PC-9 (cell line): ENCODE measurements around the gene MAPKAP1. TPM values are rescaled to one million over a fixed set of nuclear protein-coding genes. Genes with fewer than 3 reads are reported as not detected.

Experiments used
- BruUV-seq: library from RNA; stranded (reverse); fragments of 400-500 nt; replicated peaks from 2 replicates; lab custom pipeline; 2021; lab: Mats Ljungman, UMichigan
- CTCF ChIA-PET: fragments of 300-600 bp; sonication (Branson Sonifier 250); formaldehyde crosslinking; loops from one replicate; lab custom pipeline; 2022; ENCODE audit warnings: antibody characterized with exemption; lab: Charles Lee
- POLR2A ChIA-PET: fragments of 300-600 bp; sonication (Branson Sonifier 250); formaldehyde crosslinking; loops from one replicate; lab custom pipeline; 2022; ENCODE audit warnings: antibody characterized with exemption; ENCODE audit not compliant: unreplicated experiment; lab: Charles Lee
- DNase-seq, 2 experiments: peaks; one replicate each; pipeline versions ENCODE4 v3.0.0 to v3.0.0-alpha.2; 2015 to 2022; ENCODE audit warnings: mixed read lengths in 1 of 2
- H2AFZ ChIP-seq: fragments of 200-600 bp; sonication (generic); 2 replicates; pipeline ENCODE4 v1.8.1; 2017; ENCODE audit warnings: antibody characterized with exemption
- H3F3A ChIP-seq: fragments of 200-600 bp; sonication (generic); 2 replicates; pipeline ENCODE4 v1.8.1; 2017; ENCODE audit warnings: antibody characterized with exemption, mild to moderate bottlenecking, low read depth; ENCODE audit not compliant: insufficient read depth
- H3K27ac ChIP-seq: fragments of 200-600 bp; sonication (generic); 2 replicates; pipeline ENCODE4 v1.6.1; 2016; ENCODE audit warnings: mixed run types
- H3K27me3 ChIP-seq: fragments of 200-600 bp; sonication (generic); 2 replicates; pipeline ENCODE4 v1.6.1; 2016; ENCODE audit warnings: low read depth, mixed run types; ENCODE audit not compliant: insufficient read depth
- H3K36me3 ChIP-seq: fragments of 200-600 bp; sonication (generic); 2 replicates; pipeline ENCODE4 v1.6.1; 2016; ENCODE audit warnings: low read depth, mixed run types
- H3K4me1 ChIP-seq: fragments of 200-600 bp; sonication (generic); replicated peaks from 2 replicates; pipeline ENCODE4 v1.6.1; 2016; ENCODE audit warnings: mixed run types; ENCODE audit not compliant: insufficient read depth
- H3K4me2 ChIP-seq: fragments of 200-600 bp; sonication (generic); 2 replicates; pipeline ENCODE4 v1.6.1; 2017; ENCODE audit warnings: mixed run types
- H3K4me3 ChIP-seq: fragments of 200-600 bp; sonication (generic); 2 replicates; pipeline ENCODE4 v1.6.1; 2016; ENCODE audit warnings: mixed run types
- H3K79me2 ChIP-seq: fragments of 200-600 bp; sonication (generic); 2 replicates; pipeline ENCODE4 v1.6.1; 2017; ENCODE audit warnings: low read depth, mixed run types
- H3K9me2 ChIP-seq: fragments of 200-600 bp; sonication (generic); 2 replicates; pipeline ENCODE4 v1.8.1; 2017; ENCODE audit warnings: mild to moderate bottlenecking; ENCODE audit not compliant: insufficient read depth
- H3K9me3 ChIP-seq: fragments of 200-600 bp; sonication (generic); 2 replicates; pipeline ENCODE4 v1.8.1; 2016; ENCODE audit warnings: low read depth; ENCODE audit not compliant: insufficient read depth
- H4K20me1 ChIP-seq: fragments of 200-600 bp; sonication (generic); 2 replicates; pipeline ENCODE4 v1.8.1; 2017; ENCODE audit not compliant: insufficient read depth
- EZH2 ChIP-seq: fragments of 200-600 bp; sonication (generic); IDR thresholded peaks from 2 replicates; pipeline ENCODE4 v1.8.0; 2017; ENCODE audit warnings: antibody characterized with exemption, low read depth
- intact Hi-C: fragments of 100-400 bp; cut with micrococcal nuclease; formaldehyde crosslinking; loops from one replicate; pipeline ENCODE4 v1.10.0; 2022; ENCODE audit not compliant: unreplicated experiment
- total RNA-seq: library from RNA; stranded (reverse); gene quantifications from 2 replicates; pipeline ENCODE4 v1.2.3, GENCODE V29; 2021
- TF ChIP-seq, protein P1 (sequence below): fragments of 200-600 bp; sonication (generic); conservative IDR thresholded peaks from 2 replicates; pipeline ENCODE4 v1.6.1; 2017; ENCODE audit warnings: mixed run types, antibody characterized with exemption, mild to moderate bottlenecking, moderate library complexity

The MAPKAP1 gene
- total RNA-seq, 1 experiment from 2014 or later: 115 TPM

DNA sequence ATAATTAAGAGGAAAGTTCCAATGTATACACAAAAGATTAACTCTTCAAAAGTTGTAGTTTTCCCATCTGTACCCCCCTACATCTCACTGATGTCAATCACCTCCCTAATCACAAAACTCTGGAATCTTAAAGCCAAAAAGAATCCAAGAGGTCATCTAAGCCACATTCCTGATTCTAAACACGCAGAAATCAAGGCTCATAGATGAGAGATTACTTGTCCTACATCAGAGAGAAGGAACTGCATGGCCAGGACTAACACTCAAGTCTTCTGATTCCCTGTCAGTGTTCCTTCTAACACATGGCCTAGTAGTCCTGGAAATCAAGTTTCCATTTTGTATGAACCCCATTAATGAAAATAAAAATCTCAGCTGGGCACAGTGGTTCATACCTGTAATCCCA lies 58.7 kb downstream of the MAPKAP1 start:
- H3K27ac ChIP-seq: no peak overlapping the region; the same call in 1 of the 2 replicates
- no peak overlapping the region for H3K4me2 ChIP-seq

GRCh38 chr9:125646621-125647100 lies 60.3 kb downstream of the MAPKAP1 start:
- no peaks in the 10 kb centered on the region for H3K9me3 ChIP-seq
- H3K27me3 ChIP-seq: no peaks in the 10 kb centered on the region
- H3K4me3 ChIP-seq: no peak overlapping the region
- no peaks in the 10 kb centered on the region for H3K9me2 ChIP-seq
- H3F3A ChIP-seq: peaks cover 15% of the 10 kb centered on the region
- peaks cover 27% of the 10 kb centered on the region for H3K4me1 ChIP-seq
- no peak for TF ChIP-seq EZH2
- TF ChIP-seq, protein P1, sequence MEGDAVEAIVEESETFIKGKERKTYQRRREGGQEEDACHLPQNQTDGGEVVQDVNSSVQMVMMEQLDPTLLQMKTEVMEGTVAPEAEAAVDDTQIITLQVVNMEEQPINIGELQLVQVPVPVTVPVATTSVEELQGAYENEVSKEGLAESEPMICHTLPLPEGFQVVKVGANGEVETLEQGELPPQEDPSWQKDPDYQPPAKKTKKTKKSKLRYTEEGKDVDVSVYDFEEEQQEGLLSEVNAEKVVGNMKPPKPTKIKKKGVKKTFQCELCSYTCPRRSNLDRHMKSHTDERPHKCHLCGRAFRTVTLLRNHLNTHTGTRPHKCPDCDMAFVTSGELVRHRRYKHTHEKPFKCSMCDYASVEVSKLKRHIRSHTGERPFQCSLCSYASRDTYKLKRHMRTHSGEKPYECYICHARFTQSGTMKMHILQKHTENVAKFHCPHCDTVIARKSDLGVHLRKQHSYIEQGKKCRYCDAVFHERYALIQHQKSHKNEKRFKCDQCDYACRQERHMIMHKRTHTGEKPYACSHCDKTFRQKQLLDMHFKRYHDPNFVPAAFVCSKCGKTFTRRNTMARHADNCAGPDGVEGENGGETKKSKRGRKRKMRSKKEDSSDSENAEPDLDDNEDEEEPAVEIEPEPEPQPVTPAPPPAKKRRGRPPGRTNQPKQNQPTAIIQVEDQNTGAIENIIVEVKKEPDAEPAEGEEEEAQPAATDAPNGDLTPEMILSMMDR: no peak
- intact Hi-C loops: no loop called here
- BruUV-seq: no TSS peak
- no peaks in the 10 kb centered on the region for H4K20me1 ChIP-seq
- H2AFZ ChIP-seq: no peak overlapping the region
- ChIA-PET CTCF (no interaction called here), POLR2A (interaction anchor here (0.7 kb wide), 3 partner anchors 15 to 288 kb away, joined by 5 to 6 read pairs (median 5); no protein-coding TSS in a partner anchor)
- H3K79me2 ChIP-seq: 0 out of 2 replicates have a peak, but pooled peaks cover 26% of the 10 kb centered on the region
- no peak for DNase-seq
- no peak overlapping the region for H3K4me2 ChIP-seq
- H3K36me3 ChIP-seq: 0 out of 2 replicates have a peak, but pooled peaks cover under 1% of the 10 kb centered on the region
- no peak overlapping the region for H3K27ac ChIP-seq

More for the DNA sequence above, 58.7 kb downstream of the MAPKAP1 start:
- no peak for DNase-seq
- Histone ChIP-seq H4K20me1 (no peaks in the 10 kb centered on the region), H3K27me3 (no peaks in the 10 kb centered on the region), H3K79me2 (0 out of 2 replicates have a peak, but pooled peaks cover 26% of the 10 kb centered on the region), H3K4me1 (peaks cover 27% of the 10 kb centered on the region), H3K36me3 (0 out of 2 replicates have a peak, but pooled peaks cover 4% of the 10 kb centered on the region), H2AFZ (no peak overlapping the region), H3K9me2 (no peaks in the 10 kb centered on the region), H3K4me3 (no peak overlapping the region), H3K9me3 (no peaks in the 10 kb centered on the region), H3F3A (peaks cover 15% of the 10 kb centered on the region)
- ChIA-PET POLR2A (no interaction called here), CTCF (interaction anchor here (0.7 kb wide), 1 partner anchor 56 kb away, joined by 5 read pairs; no protein-coding TSS in a partner anchor)
- intact Hi-C loops: no loop called here
- BruUV-seq: no TSS peak
- TF ChIP-seq, protein P1: no peak
- no peak for TF ChIP-seq EZH2

DNA sequence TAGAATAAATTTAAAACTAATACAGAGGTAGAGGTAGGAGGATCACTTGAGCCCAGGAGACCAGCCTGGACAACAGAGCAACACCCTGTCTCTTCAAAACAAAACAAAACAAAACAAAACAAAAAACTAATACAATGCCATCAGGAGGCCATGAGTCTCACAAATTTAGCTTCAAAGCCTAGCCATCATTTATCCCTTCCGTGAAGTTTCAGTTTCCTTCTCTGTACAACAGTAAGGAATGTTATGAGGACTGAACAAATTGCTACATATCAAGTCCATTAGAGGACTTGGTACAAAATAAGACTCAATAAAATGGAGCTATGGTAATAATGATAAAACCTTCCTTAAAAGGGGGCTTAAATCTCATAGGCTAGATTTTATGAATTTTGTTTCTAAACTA lies 60.8 kb downstream of the MAPKAP1 start:
- Histone ChIP-seq H3K79me2 (0 out of 2 replicates have a peak, but pooled peaks cover 26% of the 10 kb centered on the region), H3K4me2 (no peak overlapping the region), H3K27ac (no peak overlapping the region), H3K4me3 (no peak overlapping the region), H3K27me3 (no peaks in the 10 kb centered on the region), H2AFZ (no peak overlapping the region), H3K36me3 (no peaks in the 10 kb centered on the region), H3K9me3 (no peaks in the 10 kb centered on the region), H4K20me1 (no peaks in the 10 kb centered on the region), H3K4me1 (peaks cover 24% of the 10 kb centered on the region), H3K9me2 (no peaks in the 10 kb centered on the region), H3F3A (peaks cover 15% of the 10 kb centered on the region)
- TF ChIP-seq, protein P1: no peak
- no peak for TF ChIP-seq EZH2
- POLR2A ChIA-PET: interaction anchor here (0.7 kb wide), 2 partner anchors 15 to 289 kb away, joined by 5 read pairs; no protein-coding TSS in a partner anchor
- BruUV-seq: no TSS peak
- DNase-seq: no peak
- intact Hi-C loops: no loop called here
- CTCF ChIA-PET: no interaction called here
